Measurements from ENCODE around the gene CRYGN.
A peak's percentile ranks its signal among the peaks of the same experiment; 100 is the strongest.

Gene CRYGN

GRCh38 chr7:151392002-151392401 is 47.9 kb downstream of the CRYGN start:
- no peak for DNase-seq (ENCODE audit: low read depth in 3 of 3)

GRCh38 chr7:151391358-151391730 is 48.6 kb downstream of the CRYGN start:
- DNase-seq (ENCODE audit: low read depth in 3 of 3), result no peak

- DNase-seq (ENCODE audit: low read depth in 3 of 3), result no peak
Measured at GRCh38 chr7:151390598-151391357, 49.2 kb downstream of the CRYGN start.

DNA sequence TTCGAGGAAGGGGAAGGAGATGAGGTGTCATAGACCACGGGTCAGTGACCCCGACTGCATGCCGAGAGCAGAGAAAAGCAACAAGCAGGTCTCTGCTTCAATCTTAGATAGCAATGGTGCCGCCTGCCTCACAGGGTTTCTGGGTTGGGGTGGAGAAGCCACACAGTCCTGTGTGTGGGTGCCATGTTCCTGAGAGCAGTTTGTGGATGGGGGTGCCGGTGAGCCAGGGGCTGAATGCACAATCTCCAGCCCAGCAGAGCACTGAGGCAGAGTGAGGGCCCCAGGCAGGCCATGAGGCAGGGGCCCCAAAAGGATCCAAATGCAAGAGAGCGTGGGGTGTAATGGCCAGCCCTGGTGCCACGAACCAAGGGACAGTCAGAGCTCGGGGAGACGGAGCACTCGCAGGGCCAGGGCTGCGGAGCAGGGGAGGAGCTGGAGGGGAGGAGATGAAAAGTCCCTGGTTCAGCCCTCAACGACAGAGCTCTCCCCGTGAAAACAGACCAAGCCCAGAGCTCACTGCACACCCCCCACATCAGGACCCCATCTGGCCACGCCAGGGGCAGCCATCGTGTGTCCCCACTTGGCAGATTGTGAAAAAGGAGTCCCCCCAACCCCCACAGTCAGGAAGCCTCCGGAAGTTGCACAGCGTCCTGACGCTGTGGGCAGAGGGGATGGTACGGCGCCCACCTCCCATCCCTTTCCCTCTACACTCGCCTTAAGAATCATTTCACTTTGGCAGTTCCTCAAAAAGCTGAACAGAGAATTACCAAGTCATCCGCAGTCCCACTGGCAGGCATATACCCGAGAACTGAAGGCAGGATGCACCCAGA is 50.0 kb downstream of the CRYGN start:
- no peak for DNase-seq (ENCODE audit: low read depth in 3 of 3)

GRCh38 chr7:151389096-151389767 is 50.7 kb downstream of the CRYGN start:
- DNase-seq (ENCODE audit: low read depth in 3 of 3), result no peak

DNA sequence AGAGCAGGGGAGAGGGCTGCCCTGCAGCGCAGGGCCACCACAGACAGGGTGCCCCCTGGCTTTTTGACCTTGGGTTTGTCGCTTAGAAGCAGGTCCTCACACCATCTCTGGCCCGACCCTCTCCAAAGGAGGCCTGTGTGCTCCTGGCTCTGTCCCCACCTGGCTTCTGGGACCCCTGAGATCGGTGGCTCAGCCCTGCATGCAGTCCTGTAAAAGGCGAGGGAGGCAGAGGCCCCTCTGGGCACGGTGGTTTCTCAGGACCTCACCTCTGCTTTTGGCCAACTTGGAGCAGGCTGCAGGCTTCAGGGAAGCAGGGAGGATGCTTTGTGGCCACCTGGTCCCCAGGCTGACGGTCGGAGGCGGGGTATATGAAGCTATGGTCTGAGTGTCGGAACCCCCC is 51.5 kb downstream of the CRYGN start:
- no peak for DNase-seq (ENCODE audit: low read depth in 3 of 3)

DNA sequence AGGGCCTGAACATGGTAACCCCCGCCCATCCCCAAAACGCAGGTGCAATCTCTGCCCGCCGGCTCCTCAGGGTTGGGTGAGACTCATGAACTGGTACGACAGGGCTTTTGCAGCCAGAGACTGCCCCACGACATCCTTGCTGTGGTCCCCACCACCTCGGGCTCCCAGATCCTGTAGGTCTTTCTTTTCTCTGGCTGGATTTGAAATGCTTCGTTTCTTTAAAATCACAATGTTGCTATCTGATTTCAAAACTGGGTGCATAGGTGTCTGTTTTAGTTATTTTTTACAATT is 52.0 kb downstream of the CRYGN start:
- DNase-seq (ENCODE audit: low read depth in 3 of 3), result no peak

GRCh38 chr7:151387161-151388006 is 52.6 kb downstream of the CRYGN start:
- DNase-seq (ENCODE audit: low read depth in 3 of 3), result no peak

GRCh38 chr7:151386301-151387160 is 53.4 kb downstream of the CRYGN start:
- no peak for DNase-seq (ENCODE audit: low read depth in 3 of 3)

DNA sequence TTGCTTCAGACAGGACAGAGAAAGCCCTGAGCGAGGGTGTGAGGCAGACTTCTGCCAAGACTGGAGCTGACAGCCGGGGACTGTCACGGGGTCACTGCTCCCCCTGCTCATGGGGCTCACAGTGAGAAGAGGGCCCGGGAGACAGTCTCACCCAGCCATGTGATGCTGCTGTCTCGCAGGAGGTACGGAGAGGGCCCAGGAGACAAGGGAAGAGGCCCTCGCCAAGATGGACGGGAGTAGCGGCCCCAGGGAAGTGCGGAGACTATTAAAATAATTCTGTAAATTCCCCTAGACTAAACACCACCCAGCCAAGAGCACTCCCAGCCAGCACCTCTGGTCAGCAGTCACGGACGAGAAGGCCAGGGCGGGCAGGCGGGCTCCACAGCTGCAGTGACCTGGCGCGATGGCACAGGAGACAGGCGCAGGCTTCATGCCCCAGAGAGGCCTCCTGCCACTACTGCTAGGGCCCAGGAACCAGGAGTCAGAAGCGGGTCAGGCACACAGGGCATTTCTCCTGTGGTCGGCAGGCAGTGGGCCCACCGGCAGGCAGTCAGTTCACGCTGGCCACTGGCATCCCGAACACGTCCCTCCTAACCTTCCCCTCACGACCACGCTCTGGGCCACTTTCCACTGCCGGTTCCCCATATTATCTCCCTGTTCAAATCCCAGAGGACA is 54.2 kb downstream of the CRYGN start:
- no peak for DNase-seq (ENCODE audit: low read depth in 3 of 3)

- DNase-seq (ENCODE audit: low read depth in 3 of 3), result no peak
Measured at GRCh38 chr7:151384776-151385625, 54.9 kb downstream of the CRYGN start.

- no peak for DNase-seq (ENCODE audit: low read depth in 3 of 3)
Measured at GRCh38 chr7:151384352-151384697, 55.6 kb downstream of the CRYGN start.

GRCh38 chr7:151383638-151384351 is 56.1 kb downstream of the CRYGN start:
- DNase-seq (ENCODE audit: low read depth in 3 of 3), result no peak

- peak in 1 of 3 experiments; percentile 5 for DNase-seq (ENCODE audit: low read depth in 3 of 3)
Measured at GRCh38 chr7:151382079-151382885, 57.7 kb downstream of the CRYGN start.

DNA sequence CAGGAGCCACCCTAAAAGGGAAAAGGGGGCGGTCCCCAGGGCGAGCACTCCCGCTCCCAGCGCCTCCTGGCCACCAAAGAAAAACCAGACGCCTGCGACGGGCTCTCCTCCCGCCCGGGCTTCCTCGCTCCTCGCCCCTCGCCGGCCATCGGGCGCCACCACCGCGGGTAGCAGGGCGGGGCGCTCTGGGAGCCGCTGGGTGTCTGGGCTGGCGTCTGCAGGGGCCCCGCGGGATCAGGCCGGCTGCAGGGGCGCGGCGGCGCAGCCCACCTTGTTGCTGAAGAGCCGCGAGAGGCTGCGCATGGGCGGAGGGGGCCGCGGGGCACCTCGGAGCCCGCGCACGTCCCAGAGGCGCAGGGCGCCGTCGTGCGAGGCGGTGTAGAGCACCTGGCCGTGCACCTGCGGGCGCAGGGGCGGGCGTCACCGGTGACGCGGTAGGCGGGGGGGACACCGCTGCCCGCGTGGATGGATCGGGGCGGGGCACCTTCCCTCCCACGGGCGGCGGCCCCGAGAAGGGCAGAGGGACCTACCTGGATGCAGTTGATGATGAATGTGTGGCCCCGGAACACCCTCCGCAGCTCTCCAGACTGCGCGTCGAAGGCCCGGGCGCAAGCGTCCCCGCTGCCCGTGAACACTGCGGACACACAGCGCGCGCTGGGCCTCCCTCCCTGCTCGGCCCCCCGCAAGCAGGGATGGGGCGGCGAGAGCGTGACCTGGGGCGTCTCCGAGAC is 58.4 kb downstream of the CRYGN start:
- peak in 1 of 3 experiments; percentile 11 for DNase-seq (ENCODE audit: low read depth in 3 of 3)

DNA sequence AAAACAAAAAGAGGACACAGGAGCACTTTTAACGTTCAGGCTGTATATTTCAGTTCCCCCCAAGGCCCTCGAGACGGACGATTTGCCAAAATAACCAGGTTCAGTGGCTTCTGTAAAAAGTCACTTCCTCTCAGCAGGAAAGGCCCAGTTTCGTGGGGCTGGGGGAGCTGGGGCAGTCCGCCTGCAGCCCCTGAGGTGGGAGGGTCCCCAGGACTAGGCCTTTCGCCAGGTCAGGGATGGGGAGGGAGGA is 58.9 kb downstream of the CRYGN start:
- DNase-seq (ENCODE audit: low read depth in 3 of 3), result no peak

All from stimulated activated CD4-positive, alpha-beta T cell treated with anti-CD3 and anti-CD28 coated beads, TNF-alpha, amount 100 ng/mL, for 24 hours (primary cell).